ENCODE data around the gene TAGLN2.

TAGLN2 gene

DNA sequence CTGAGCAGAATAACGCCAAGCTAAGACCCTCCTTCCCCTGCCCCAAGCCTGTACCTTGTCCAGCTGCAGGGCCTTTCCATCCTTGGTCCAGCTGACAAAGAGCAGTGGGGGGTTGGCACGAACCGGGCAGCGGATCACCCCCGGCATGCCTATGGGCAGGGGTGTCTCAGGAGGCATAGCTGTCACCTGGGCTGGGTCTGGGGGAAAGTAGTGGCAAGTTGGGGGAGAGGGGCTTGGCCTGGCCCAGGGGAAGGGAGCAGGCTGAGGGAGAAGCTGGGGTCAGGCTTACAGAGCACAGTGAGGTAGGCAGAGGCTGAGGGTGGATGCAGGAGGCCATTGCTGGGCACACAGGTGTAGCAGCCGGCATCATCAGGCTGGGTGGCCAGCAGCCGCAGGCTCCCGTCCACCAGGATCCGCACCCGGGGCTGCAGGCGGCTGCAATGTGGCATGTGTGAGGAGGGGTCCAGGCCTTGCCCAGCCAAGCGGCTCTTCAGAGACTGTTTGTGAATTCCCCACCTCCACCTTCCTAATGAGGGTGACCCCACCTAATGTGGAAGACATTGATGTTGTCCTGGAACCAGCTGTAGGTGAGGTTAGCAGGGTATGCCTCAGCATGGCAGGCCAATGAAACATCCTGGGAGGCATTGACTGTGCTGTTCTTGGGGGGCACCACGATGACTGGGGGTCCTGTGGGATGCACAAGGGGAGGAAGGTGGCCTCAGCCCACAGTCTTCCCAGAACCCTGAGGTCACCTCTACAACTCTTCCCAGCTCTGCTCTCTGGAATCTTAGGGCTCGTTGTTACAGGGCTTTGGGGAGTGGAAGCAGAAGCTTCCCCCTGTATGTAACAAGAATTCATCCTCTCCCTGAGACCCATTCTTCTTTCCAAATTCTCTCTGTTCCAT, 9.1 kb upstream of the TAGLN2 start:
- Mint-ChIP-seq H3K4me1 (peaks cover 10% of the 10 kb centered on the region), H3K4me3 (no peak overlapping the region)

DNA sequence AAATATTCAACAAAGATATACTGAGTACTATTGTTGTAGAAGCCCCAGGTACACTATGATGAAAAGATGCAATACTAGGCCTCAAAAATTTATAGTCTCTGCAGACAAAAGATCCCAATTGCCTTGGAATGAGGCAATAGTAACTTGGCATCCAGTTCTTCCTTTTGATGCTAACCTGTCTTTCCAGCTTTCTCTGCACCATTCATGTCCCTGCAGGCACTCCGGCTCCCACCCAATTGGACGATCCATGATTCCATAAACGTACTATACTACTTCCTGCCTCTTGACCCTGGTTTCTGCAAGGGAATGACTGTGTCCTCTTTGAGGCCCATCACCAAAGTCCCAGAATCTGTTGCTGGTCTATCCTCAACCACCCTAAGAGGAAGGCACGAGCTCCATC, 8.0 kb upstream of the TAGLN2 start:
- H3K4me1 Mint-ChIP-seq, result peaks cover 9% of the 10 kb centered on the region
- no peak overlapping the region for H3K27ac Mint-ChIP-seq
- DNase-seq (no peak), ATAC-seq (no peak)
- no peaks in the 10 kb centered on the region for H3K9me3 Mint-ChIP-seq
- no peaks in the 10 kb centered on the region for H3K36me3 Mint-ChIP-seq (ENCODE audit: low read depth)
- peaks cover 4% of the 10 kb centered on the region for H3K27me3 Mint-ChIP-seq
- no peak overlapping the region for H3K4me3 Mint-ChIP-seq

More for the DNA sequence above, 9.1 kb upstream of the TAGLN2 start:
- Mint-ChIP-seq H3K36me3 (ENCODE audit: low read depth) (no peaks in the 10 kb centered on the region), H3K27me3 (peaks cover 10% of the 10 kb centered on the region), H3K9me3 (no peaks in the 10 kb centered on the region), H3K27ac (no peak overlapping the region)
- no peak for DNase-seq
- ATAC-seq, result no peak

DNA sequence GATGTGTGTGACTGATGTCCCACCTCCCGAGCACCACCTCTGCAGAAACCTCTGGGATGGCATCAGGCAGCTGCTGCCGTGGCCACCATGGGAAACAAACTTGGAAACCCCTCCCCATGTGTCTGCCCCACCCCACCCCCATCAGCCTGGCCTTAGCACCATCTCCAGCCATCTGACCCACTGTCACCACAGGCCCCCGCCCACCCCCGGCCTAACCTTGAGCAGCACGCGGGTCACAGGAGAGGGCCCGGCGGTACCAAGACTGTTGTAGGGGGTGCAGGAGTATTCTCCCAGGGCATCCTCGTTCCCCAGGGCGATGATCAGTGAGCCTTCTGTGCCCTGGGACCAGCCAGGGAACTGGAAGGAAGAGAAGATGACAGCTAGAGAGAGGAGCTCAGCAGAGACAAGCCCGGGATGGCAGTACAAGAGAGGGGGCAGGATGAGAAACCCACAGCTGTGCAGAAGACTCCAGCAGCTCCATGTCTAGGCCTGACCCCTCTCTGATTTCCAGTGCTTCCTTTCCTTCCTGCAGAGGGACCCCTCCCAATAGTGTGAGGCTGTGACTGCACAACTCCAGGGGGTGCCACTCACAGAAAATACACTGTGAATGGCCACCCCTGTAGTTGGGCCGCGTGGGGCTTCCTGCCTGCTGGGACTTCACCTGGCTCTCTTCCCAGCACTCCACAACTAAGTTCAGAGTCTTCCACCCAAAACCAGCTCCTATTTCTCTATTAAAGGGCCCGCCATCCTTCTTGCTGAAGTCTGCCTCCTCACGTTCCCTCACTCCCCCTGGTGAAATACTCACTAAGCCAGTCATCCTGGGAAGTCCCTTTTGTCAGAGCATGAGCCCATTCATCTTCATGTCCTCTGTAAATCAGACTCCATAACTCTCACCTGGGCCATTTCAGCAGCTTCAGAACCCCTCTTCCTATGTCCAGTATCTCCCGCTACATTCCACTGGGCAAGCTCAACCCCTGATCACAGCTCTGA, 7.3 kb upstream of the TAGLN2 start:
- Mint-ChIP-seq H3K27me3 (peaks cover 3% of the 10 kb centered on the region), H3K9me3 (no peaks in the 10 kb centered on the region), H3K4me1 (peaks cover 6% of the 10 kb centered on the region), H3K36me3 (ENCODE audit: low read depth) (no peaks in the 10 kb centered on the region), H3K27ac (no peak overlapping the region), H3K4me3 (no peak overlapping the region)
- DNase-seq (no peak), ATAC-seq (no peak)

DNA sequence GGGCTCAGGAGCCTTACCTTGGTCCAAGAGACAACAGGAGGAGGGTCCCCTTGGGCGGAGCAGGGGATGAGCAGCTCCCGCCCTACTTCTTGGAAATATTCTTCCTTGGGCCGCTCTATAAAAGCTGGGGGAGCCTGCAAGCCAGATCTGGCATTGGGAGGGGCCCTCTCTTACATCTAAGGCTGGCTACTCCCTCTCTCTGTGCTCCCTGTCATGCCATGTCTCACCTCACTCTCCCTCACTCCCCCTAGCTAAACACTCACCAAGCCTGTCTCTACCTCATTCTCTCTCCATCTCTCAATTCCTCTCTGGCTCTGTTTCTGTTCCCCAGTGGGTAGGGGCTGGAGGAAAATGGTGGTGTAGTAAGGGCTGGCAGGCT, 6.5 kb upstream of the TAGLN2 start:
- DNase-seq (no peak), ATAC-seq (no peak)
- Mint-ChIP-seq H3K4me1 (peaks cover 6% of the 10 kb centered on the region), H3K27ac (no peak overlapping the region), H3K36me3 (ENCODE audit: low read depth) (no peaks in the 10 kb centered on the region), H3K27me3 (peaks cover 3% of the 10 kb centered on the region), H3K9me3 (no peaks in the 10 kb centered on the region), H3K4me3 (no peak overlapping the region)

DNA sequence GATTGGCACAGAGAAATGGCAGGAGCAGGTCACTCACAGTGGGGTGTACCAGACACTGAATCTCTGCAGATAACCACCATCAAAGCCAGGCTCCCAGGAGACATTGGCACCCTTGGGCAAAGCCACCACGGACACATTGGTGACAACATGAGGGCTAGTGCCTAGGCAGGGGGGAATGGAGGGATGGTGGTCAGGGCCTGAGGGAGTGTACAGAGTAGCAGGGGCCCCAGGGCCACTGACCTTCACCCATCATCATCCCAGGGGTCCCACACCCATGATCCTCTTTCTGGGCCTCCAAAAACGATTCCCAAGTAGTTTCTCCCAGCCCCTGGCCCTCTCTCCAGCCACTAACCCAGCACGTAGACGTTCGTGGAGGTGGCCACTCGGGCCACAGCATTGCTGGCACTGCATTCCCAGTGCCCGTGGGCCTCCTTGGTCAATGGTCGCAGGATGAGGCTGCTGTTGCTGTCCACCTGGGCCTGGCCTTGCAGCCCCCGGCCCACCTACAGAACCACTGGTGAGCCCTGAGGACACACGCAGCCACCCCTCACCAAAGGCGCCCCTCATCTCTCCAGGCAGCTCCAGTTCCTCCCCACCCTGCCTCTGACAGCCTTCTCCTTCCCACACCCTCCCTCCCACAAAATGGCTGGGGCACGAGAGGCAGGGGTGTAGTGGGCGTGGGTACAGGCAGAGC, 5.9 kb upstream of the TAGLN2 start:
- no peak for ATAC-seq
- DNase-seq, result no peak
- Mint-ChIP-seq H3K4me1 (peaks cover 3% of the 10 kb centered on the region), H3K27ac (no peak overlapping the region), H3K27me3 (peaks cover 3% of the 10 kb centered on the region), H3K36me3 (ENCODE audit: low read depth) (no peaks in the 10 kb centered on the region), H3K9me3 (no peaks in the 10 kb centered on the region), H3K4me3 (no peak overlapping the region)

DNA sequence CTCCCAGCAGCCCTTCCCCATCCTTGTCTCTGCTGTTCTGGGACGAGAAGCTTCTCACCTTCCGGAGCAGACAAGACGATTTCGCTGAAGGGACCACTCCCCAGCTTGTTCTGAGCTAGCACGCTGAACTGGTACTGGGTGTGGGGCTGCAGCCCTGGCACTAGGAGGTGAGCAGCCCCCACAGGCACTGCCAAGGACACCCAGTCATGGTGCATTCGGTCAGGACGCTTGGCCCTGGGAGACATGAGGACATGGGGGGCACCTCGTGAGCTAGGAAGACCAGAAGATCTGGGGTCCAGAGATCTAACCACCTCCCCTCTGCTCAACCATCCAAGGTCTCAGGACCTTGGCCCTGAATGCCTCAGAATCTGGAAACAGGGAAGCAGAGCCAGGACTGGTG, 5.3 kb upstream of the TAGLN2 start:
- Mint-ChIP-seq H3K4me3 (no peak overlapping the region), H3K27me3 (peaks cover 3% of the 10 kb centered on the region), H3K36me3 (ENCODE audit: low read depth) (no peaks in the 10 kb centered on the region), H3K4me1 (peaks cover 8% of the 10 kb centered on the region), H3K9me3 (no peaks in the 10 kb centered on the region), H3K27ac (no peak overlapping the region)
- no peak for ATAC-seq
- no peak for DNase-seq

DNA sequence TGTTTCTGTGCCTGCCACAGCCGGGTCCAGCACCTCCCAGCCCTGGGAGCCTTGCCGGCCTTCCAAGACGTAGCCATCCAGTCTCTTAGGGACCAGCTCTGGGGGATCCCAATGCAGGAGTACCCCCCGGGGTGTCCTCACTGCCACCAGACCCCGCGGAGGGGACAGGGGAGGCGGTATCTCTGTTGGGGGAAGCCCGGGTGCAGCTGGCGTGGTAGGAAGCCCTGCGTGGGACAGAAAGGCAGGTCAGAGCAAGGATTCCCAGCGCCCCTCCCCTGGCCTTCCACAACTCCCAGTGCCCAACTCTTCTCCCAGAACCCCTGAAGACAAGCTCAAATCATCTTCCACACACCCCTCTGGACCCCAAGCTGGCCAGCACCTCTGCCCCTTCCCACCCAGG, 4.9 kb upstream of the TAGLN2 start:
- Mint-ChIP-seq H3K27me3 (no peaks in the 10 kb centered on the region), H3K27ac (no peak overlapping the region), H3K4me3 (no peak overlapping the region), H3K4me1 (peaks cover 12% of the 10 kb centered on the region), H3K36me3 (ENCODE audit: low read depth) (peaks cover 2% of the 10 kb centered on the region), H3K9me3 (no peaks in the 10 kb centered on the region)
- DNase-seq, result no peak
- no peak for ATAC-seq

DNA sequence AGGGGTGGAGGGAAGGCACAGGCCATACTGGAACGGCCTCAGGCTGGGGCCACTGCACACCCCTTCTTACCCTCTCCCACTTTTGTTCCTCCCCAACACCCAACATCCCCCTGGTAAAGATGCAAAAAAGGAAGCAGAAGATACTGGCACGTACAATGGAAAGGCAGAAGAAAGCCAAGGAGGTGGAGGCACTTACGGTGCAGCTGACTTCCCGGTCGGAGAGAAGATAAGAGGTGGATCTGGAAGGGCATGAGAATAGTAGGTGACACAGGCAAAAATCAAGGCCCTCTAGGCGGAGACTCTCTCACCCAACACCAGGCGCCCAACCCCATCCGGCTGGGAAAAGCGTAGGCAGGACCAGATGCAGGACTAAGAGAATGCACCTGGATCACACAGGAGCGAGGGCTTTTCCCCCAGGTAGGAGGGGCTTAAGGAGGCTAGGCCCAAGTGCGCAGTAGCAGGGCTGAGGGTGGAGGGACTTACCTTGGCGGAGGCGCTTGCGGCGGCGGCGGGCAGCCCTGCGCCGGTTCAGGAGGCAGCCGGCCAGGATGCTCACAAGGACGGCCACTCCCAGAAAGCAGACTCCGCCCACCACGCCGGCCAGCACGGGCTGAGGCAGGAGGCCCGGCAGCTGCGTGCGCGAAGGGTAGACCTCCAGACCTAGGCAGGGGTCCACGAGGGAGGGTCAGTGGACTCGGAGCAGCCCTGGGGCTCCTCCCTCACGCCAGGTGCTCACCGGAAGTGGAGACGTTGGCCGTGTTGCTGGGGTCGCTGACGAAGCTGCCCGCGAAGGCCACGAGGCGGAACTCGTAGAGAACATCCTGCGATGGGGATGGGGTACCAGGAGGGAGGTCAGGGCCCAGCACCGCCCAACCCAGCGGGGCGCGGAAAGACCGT, 4.1 kb upstream of the TAGLN2 start:
- H3K9me3 Mint-ChIP-seq, result no peaks in the 10 kb centered on the region
- DNase-seq, result no peak
- no peak for ATAC-seq
- H3K27ac Mint-ChIP-seq, result no peak overlapping the region
- peaks cover 12% of the 10 kb centered on the region for H3K4me1 Mint-ChIP-seq
- no peak overlapping the region for H3K4me3 Mint-ChIP-seq
- H3K27me3 Mint-ChIP-seq, result no peaks in the 10 kb centered on the region
- peaks cover 2% of the 10 kb centered on the region for H3K36me3 Mint-ChIP-seq (ENCODE audit: low read depth)

DNA sequence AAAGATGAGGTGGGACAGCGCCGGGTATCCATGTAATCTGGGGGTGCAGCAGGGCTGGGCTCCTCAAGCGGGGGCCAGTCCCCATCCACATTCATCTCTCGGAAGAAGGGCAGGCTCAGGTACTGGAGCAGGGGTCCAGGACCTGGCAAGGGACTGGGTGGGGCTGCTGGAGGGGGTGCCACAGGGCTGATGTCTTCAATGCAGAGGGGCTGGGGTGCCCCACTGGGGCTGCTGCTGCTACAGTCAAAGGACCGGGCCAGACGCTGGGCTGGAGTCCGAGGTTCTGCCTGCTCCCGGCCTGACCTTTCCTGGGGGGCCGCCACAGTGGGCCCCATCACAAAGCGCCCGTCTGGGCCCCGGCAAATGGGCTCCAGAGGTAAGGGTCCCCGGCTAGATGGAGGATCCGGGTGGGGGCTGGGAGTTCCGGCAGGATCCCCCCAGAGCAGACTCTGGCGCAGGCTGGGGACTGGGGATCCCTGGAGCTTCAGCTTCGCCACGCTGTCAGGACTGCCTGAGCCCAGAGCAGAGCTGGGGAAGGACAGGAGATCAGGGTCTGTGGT, 3.3 kb upstream of the TAGLN2 start:
- ATAC-seq, result no peak
- H3K36me3 Mint-ChIP-seq (ENCODE audit: low read depth), result peaks cover 7% of the 10 kb centered on the region
- H3K27ac Mint-ChIP-seq, result no peak overlapping the region
- no peak for DNase-seq
- H3K9me3 Mint-ChIP-seq, result no peaks in the 10 kb centered on the region
- peaks cover 15% of the 10 kb centered on the region for H3K4me1 Mint-ChIP-seq
- no peak overlapping the region for H3K4me3 Mint-ChIP-seq
- peaks cover 2% of the 10 kb centered on the region for H3K27me3 Mint-ChIP-seq

DNA sequence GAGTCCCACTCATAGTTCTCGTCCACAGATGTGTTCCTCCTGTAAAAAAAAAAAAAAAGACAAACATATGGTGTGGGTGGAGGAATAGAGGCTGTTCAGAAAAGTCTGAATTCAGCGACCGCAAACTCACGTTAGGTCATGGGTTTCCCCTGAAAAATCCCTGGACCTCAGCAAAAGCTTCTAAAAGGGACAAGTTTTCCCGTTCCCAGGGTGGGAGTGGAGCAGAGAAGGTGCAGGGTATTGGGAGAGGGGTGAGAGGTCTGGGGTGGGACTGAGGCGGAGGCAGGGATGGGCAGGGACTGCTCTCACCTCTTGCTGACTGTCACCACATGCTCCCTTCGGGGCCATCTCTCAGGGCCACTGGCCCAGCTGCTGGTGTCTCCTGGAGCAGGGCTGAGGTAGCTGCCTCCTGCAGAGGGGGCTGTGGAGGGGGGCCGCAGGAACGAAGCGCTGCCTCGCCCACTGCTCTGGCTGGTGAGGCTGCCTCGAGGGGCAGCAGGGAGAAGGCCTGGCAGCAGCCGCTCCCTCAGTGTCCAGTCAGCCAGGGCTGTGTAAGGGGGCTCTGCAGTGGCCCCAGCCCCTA, 2.6 kb upstream of the TAGLN2 start:
- peaks cover 2% of the 10 kb centered on the region for H3K27me3 Mint-ChIP-seq
- ATAC-seq (no peak), DNase-seq (no peak)
- H3K4me1 Mint-ChIP-seq, result peaks cover 22% of the 10 kb centered on the region
- peaks cover 9% of the 10 kb centered on the region for H3K36me3 Mint-ChIP-seq (ENCODE audit: low read depth)
- no peaks in the 10 kb centered on the region for H3K9me3 Mint-ChIP-seq
- no peak overlapping the region for H3K27ac Mint-ChIP-seq
- H3K4me3 Mint-ChIP-seq, result no peak overlapping the region

DNA sequence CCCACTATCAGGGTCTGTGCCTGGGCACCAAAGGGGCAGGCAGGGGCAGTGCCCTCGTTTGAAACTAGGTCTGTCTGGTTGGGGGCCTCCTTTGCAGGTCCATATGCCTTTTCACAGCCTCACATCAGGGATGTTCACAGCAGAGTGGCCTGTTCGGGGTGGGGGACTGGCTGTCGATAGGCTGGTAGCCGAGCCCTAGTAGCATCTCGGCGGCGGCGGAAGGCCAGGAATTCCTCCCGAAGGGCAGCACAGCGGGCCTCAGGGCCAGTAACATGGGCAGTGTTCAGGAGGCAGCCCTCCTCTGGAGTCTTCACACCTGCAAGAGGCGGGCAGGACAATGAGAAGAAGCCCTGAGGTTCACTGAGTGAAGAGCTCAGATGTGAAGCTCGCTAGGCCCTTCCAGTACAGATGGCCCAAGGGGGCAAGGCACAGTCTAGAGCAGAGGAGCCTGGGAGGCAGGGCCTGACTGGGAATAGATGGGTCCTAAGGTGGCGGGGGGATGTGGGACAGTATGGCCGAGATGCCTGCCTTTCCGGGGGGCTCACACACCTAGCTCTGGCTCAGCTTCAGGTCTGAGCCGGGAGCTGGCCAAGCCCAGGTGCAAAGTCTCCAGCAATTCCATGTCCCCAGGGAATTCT, 2.0 kb upstream of the TAGLN2 start:
- Mint-ChIP-seq H3K9me3 (no peaks in the 10 kb centered on the region), H3K27ac (no peak overlapping the region), H3K27me3 (peaks cover 2% of the 10 kb centered on the region), H3K4me3 (no peak overlapping the region), H3K36me3 (ENCODE audit: low read depth) (peaks cover 12% of the 10 kb centered on the region), H3K4me1 (peaks cover 28% of the 10 kb centered on the region)
- no peak for DNase-seq
- no peak for ATAC-seq

DNA sequence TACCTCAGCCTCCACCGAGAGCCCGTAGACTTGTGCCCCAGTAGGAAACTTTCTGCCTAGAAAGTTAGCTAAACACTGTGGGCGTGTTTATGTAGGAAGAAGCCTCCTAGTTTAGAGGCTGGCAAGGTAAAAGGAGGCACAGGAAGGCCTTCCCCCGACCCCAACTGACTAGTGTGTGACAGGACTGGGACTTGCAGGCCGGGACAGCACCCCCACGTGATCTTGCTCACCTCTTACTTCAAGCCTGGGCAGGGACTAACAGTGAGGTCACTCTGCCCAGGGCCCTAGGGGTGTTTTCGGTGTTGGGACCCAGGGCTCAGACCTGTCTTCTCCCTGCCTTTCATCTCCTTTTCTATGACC, 392 bp upstream of the TAGLN2 start:
- peaks cover 2% of the 10 kb centered on the region for H3K27me3 Mint-ChIP-seq
- peaks cover 26% of the 10 kb centered on the region for H3K36me3 Mint-ChIP-seq (ENCODE audit: low read depth)
- DNase-seq, result peak; percentile 54
- peak overlapping the region; percentile 98 for H3K4me3 Mint-ChIP-seq
- no peaks in the 10 kb centered on the region for H3K9me3 Mint-ChIP-seq
- peak overlapping the region; percentile 99 for H3K27ac Mint-ChIP-seq
- ATAC-seq, result peak; percentile 7
- H3K4me1 Mint-ChIP-seq, result peaks cover 44% of the 10 kb centered on the region
